K562 (cell line): ENCODE measurements around the gene KPTN. TPM values are rescaled to one million over a fixed set of nuclear protein-coding genes. Genes with fewer than 3 reads are reported as not detected.

Experiments
- BRF1 ChIP-seq: IDR thresholded peaks from 3 replicates; pipeline ENCODE4 v1.6.1; 2011; ENCODE audit warnings: borderline replicate concordance, mild to moderate bottlenecking; ENCODE audit not compliant: insufficient read length; ENCODE audit errors: extremely low read depth
- CREBBP ChIP-seq: IDR thresholded peaks from one replicate; pipeline ENCODE4 v1.6.1; 2012; ENCODE audit warnings: low read depth, mild to moderate bottlenecking, control low read depth, inconsistent platforms, low read length
- EGR1 ChIP-seq: fragments of 450-650 bp; conservative IDR thresholded peaks from 2 replicates; pipeline ENCODE4 v1.6.1; 2017; ENCODE audit warnings: mild to moderate bottlenecking
- ETS1 ChIP-seq: conservative IDR thresholded peaks from 2 replicates; pipeline ENCODE4 v1.6.1; 2011; ENCODE audit warnings: low read depth, mild to moderate bottlenecking, low read length; ENCODE audit not compliant: control insufficient read depth
- HDAC2 ChIP-seq: fragments of 450-650 bp; IDR thresholded peaks from 2 replicates; pipeline ENCODE4 v1.6.1; 2016; ENCODE audit warnings: mild to moderate bottlenecking
- IRF2 ChIP-seq: sonication (generic); formaldehyde crosslinking; IDR thresholded peaks from 2 replicates; pipeline ENCODE4 v1.8.1; 2022; ENCODE audit warnings: mild to moderate bottlenecking, missing genetic modification reagents
- KLF13 ChIP-seq: fragments of 450-650 bp; IDR thresholded peaks from 2 replicates; pipeline ENCODE4 v1.6.1; 2016; ENCODE audit warnings: missing genetic modification characterization, low read depth, mild to moderate bottlenecking, missing compliant biosample characterization, moderate library complexity, borderline replicate concordance
- POLR2H ChIP-seq: IDR thresholded peaks from 2 replicates; pipeline ENCODE4 v1.6.1; 2016; ENCODE audit warnings: missing genetic modification characterization, low read depth, mild to moderate bottlenecking, control low read depth, missing compliant biosample characterization, moderate library complexity
- RFX5 ChIP-seq: IDR thresholded peaks from 2 replicates; pipeline ENCODE4 v1.6.1; 2011; ENCODE audit warnings: low read depth, mild to moderate bottlenecking, improper control_type of control experiment, low read length
- THAP12 ChIP-seq: fragments of 250-450 bp; sonication (Bioruptor Pico); IDR thresholded peaks from 2 replicates; pipeline ENCODE4 v1.9.0; 2021; ENCODE audit warnings: mild to moderate bottlenecking, inconsistent platforms
- U2AF1 ChIP-seq: fragments of 200-400 bp; formaldehyde crosslinking; optimal IDR thresholded peaks from 2 replicates; pipeline ENCODE3; 2017; ENCODE audit warnings: mild to moderate bottlenecking, low read depth, low read length, moderate library complexity
- ZBTB40 ChIP-seq, 2 experiments: fragments of 450-650 bp in 1 of 2; sonication (generic) in 1 of 2; formaldehyde crosslinking in 1 of 2; IDR thresholded peaks; 2 replicates each; pipeline versions ENCODE4 v1.7.1 to v1.9.0; 2016 to 2022; ENCODE audit warnings: inconsistent platforms in 1 of 2, mild to moderate bottlenecking in 1 of 2, missing genetic modification reagents in 1 of 2
- ZBTB7A ChIP-seq: IDR thresholded peaks from 2 replicates; pipeline ENCODE4 v1.6.1; 2011; ENCODE audit warnings: low read depth, mild to moderate bottlenecking, low read length, moderate library complexity, borderline replicate concordance; ENCODE audit not compliant: control insufficient read depth
- ZNF146 ChIP-seq: IDR thresholded peaks from one replicate; pipeline ENCODE4 v1.6.1; 2018; ENCODE audit warnings: missing compliant biosample characterization; ENCODE audit not compliant: unreplicated experiment
- polyA plus RNA-seq, 8 experiments: library from polyadenylated mRNA; depleted of rRNA in 4 of 8; stranded (reverse) in 5 of 8; unstranded in 3 of 8; fragments of >200 nt; fragmentation: Nextera tagmentation in 2 of 8; fragmentation: Illumina TruSeq in 1 of 8; extraction: Ambion mirVana in 2 of 8; extraction: Trizol in 1 of 8; gene quantifications; 2 replicates each; pipeline versions ENCODE4 v1.2.1 to v1.2.3, GENCODE V29; 2011 to 2014; ENCODE audit warnings: inconsistent platforms in 1 of 8, missing spikeins in 1 of 8
- total RNA-seq, 7 experiments: library from RNA; depleted of rRNA in 6 of 7; stranded (reverse); fragments of >200 nt in 6 of 7; fragmentation: Illumina TruSeq in 2 of 7; extraction: Trizol in 2 of 7; gene quantifications; 2 replicates each; pipeline versions ENCODE4 v1.2.1 to v1.2.3, GENCODE V29; 2011 to 2021; ENCODE audit warnings: low replicate concordance in 1 of 7

The KPTN gene
- total and polyA plus RNA-seq, 9 of the 15 experiments (the other 6 are each of a cell fraction or from before 2014, with no cell fraction given), result 0.56 to 18.2 (median 8.5) TPM

GRCh38 chr19:47444388-47444821 lies 39.6 kb downstream of the KPTN start (continued):
- peak; percentile 54; the same call in 1 of the 2 replicates for TF ChIP-seq HDAC2
- no peak for TF ChIP-seq CREBBP
- no peak for TF ChIP-seq THAP12
- TF ChIP-seq EGR1, result peak; percentile 97
- TF ChIP-seq BRF1, result no peak
- peak; percentile 92 for TF ChIP-seq ZBTB7A
- TF ChIP-seq U2AF1, result no peak
- no peak for TF ChIP-seq IRF2 (CRISPR knock-in tag)
- TF ChIP-seq KLF13 (tag), result no peak
- TF ChIP-seq ZBTB40 (IDR thresholded peaks at IDR 0.05), result no peak
- no peak for TF ChIP-seq ZBTB40 (CRISPR knock-in tag; IDR thresholded peaks at IDR 0.05)
- TF ChIP-seq ETS1, result 0 out of 2 replicates have a peak, but pooled peaks have one; percentile 16
- TF ChIP-seq RFX5, result no peak
- TF ChIP-seq POLR2H (tag), result no peak
- no peak for TF ChIP-seq ZNF146 (CRISPR knock-in tag)
